Hepatocyte (in vitro differentiated cells): ENCODE measurements around the gene ZMPSTE24.
"Not testable (repeated sequence)": the region's sequence is repeated elsewhere in the genome, so short reads cannot be mapped to it uniquely, and the experiment has no call there.

Source experiments
- CTCF ChIP-seq: fragments of 200-600 bp; sonication (generic); IDR thresholded peaks from 2 replicates; pipeline ENCODE4 v1.5.1; 2016; ENCODE audit warnings: antibody characterized with exemption, mild to moderate bottlenecking; ENCODE audit not compliant: poor library complexity
- EZH2 ChIP-seq: fragments of 200-600 bp; sonication (generic); IDR thresholded peaks from 2 replicates; pipeline ENCODE4 v1.6.1; 2016; ENCODE audit warnings: antibody characterized with exemption, mild to moderate bottlenecking, borderline replicate concordance
- EZH2phosphoT487 ChIP-seq: fragments of 200-600 bp; sonication (generic); IDR thresholded peaks from one replicate; pipeline ENCODE4 v1.6.1; 2018; ENCODE audit warnings: antibody characterized with exemption, mild to moderate bottlenecking, low read depth, moderate library complexity; ENCODE audit not compliant: unreplicated experiment, severe bottlenecking

GRCh38 chr1:40221471-40221905 is 36.5 kb upstream of the ZMPSTE24 start:
- not testable (repeated sequence) for TF ChIP-seq EZH2, CTCF, EZH2phosphoT487
